Measurements from ENCODE around the gene ZBTB16.

The ZBTB16 gene

GRCh38 chr11:114031967-114032320 lies 27.6 kb upstream of the ZBTB16 start:
- no peak for DNase-seq (ENCODE audit: low read depth)
- TF ChIP-seq CTCF (conservative IDR thresholded peaks at IDR 0.05; ENCODE audit: low read depth, low read length), result no peak

GRCh38 chr11:114033066-114033465 lies 26.4 kb upstream of the ZBTB16 start:
- DNase-seq (ENCODE audit: low read depth), result no peak
- no peak overlapping the region for H3K4me3 ChIP-seq (ENCODE audit: low read depth, low read length)
- TF ChIP-seq CTCF (conservative IDR thresholded peaks at IDR 0.05; ENCODE audit: low read depth, low read length), result no peak

More at GRCh38 chr11:114031967-114032320, 27.6 kb upstream of the ZBTB16 start:
- H3K4me3 ChIP-seq (ENCODE audit: low read depth, low read length), result no peak overlapping the region

GRCh38 chr11:114033572-114033971 lies 25.9 kb upstream of the ZBTB16 start:
- no peak for TF ChIP-seq CTCF (conservative IDR thresholded peaks at IDR 0.05; ENCODE audit: low read depth, low read length)
- H3K4me3 ChIP-seq (ENCODE audit: low read depth, low read length), result no peak overlapping the region
- no peak for DNase-seq (ENCODE audit: low read depth)

- no peak overlapping the region for H3K4me3 ChIP-seq (ENCODE audit: low read depth, low read length)
- DNase-seq (ENCODE audit: low read depth), result no peak
- no peak for TF ChIP-seq CTCF (conservative IDR thresholded peaks at IDR 0.05; ENCODE audit: low read depth, low read length)
Observed at GRCh38 chr11:114034956-114035355, 24.6 kb upstream of the ZBTB16 start.

- peak overlapping the region; percentile 51 for H3K4me3 ChIP-seq (ENCODE audit: low read depth, low read length)
- DNase-seq (ENCODE audit: low read depth), result peak; percentile 74
Observed at GRCh38 chr11:114036147-114036811, 23.2 kb upstream of the ZBTB16 start.

GRCh38 chr11:114036958-114037357 lies 22.6 kb upstream of the ZBTB16 start:
- DNase-seq (ENCODE audit: low read depth), result peak; percentile 15
- H3K4me3 ChIP-seq (ENCODE audit: low read depth, low read length), result no peak overlapping the region
- no peak for TF ChIP-seq CTCF (conservative IDR thresholded peaks at IDR 0.05; ENCODE audit: low read depth, low read length)

More at GRCh38 chr11:114036147-114036811, 23.2 kb upstream of the ZBTB16 start:
- peak; percentile 56 for TF ChIP-seq CTCF (conservative IDR thresholded peaks at IDR 0.05; ENCODE audit: low read depth, low read length)

- peak; percentile 32 for DNase-seq (ENCODE audit: low read depth)
- TF ChIP-seq CTCF (conservative IDR thresholded peaks at IDR 0.05; ENCODE audit: low read depth, low read length), result no peak
- H3K4me3 ChIP-seq (ENCODE audit: low read depth, low read length), result no peak overlapping the region
Observed at GRCh38 chr11:114039551-114039950, 20.0 kb upstream of the ZBTB16 start.
